Measurements from ENCODE around the gene DNAJC27.
A peak's percentile ranks its signal among the peaks of the same experiment; 100 is the strongest.

DNAJC27 gene

DNA sequence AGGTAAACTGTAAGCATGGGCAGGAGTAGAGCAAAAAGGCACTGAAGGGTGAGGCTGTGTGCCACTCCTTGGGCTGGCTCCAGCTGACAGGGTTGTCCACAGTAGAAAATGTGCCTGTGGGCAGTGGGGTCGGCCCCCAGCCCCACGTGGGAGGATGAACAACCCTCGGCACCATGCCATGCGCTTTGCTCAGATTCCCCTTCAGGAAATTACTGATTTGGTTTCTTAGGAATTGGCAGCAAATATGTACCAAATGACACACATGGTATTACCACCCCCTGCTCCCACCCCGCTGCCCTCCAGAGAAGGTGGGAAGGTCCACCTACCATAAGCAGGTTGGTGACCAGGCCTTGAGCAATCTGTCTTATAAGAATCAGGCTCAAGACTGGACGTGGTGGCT, 65.3 kb downstream of the DNAJC27 start:
- DNase-seq (ENCODE audit: low read depth) = no peak

GRCh38 chr2:24903161-24904103, 68.3 kb downstream of the DNAJC27 start:
- no peak for DNase-seq (ENCODE audit: low read depth)

- DNase-seq (ENCODE audit: low read depth) = no peak
Observed at GRCh38 chr2:24899361-24899910, 72.3 kb downstream of the DNAJC27 start.

GRCh38 chr2:24898122-24899109, 73.3 kb downstream of the DNAJC27 start:
- DNase-seq (ENCODE audit: low read depth) = no peak

- no peak for DNase-seq (ENCODE audit: low read depth)
Observed at GRCh38 chr2:24894750-24895149, 77.0 kb downstream of the DNAJC27 start.

GRCh38 chr2:24893934-24894333, 77.8 kb downstream of the DNAJC27 start:
- DNase-seq (ENCODE audit: low read depth) = peak; percentile 38
